GM12892 (cell line): Measurements from ENCODE around the gene PDHB.

ENCODE experiments used
- POLR2A ChIP-seq: IDR thresholded peaks from 2 replicates; pipeline ENCODE4 v1.6.1; 2011; ENCODE audit warnings: low read depth, low read length, control low read depth
- POLR2AphosphoS5 ChIP-seq: IDR thresholded peaks from 2 replicates; pipeline ENCODE4 v1.6.1; 2011; ENCODE audit warnings: low read depth, low read length, control low read depth
- TAF1 ChIP-seq: IDR thresholded peaks from 2 replicates; pipeline ENCODE4 v1.6.1; 2011; ENCODE audit warnings: low read depth, mild to moderate bottlenecking, control low read depth, low read length, borderline replicate concordance

DNA sequence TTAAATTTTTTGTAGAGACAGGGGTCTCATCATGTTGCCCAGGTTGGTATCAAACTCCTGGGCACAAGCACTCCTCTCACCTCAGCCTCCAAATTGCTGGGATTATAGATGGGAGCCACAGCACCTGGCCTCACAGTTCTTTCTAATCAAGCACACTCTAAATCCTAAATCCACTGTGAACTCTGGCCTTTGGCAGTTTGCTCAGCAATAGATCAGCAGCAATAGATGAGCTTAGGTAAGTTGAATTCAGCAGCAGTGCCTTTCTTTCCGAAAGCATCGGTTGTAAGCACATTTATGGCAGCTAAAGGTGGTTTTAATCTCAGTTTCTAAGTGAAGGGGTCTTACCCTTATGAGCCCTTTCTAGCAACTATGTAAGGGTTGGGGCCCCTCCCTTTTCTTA lies 16.6 kb downstream of the PDHB start:
- TF ChIP-seq TAF1 (no peak), POLR2AphosphoS5 (no peak), POLR2A (no peak)
